Activated naive CD4-positive, alpha-beta T cell treated with anti-CD3 and anti-CD28 coated beads, Interleukin-2, amount 10 ng/mL, durations not matched to agents 7 days and 5 days (primary cell): Measurements from ENCODE around the gene UGP2.

Experiments
- CTCF ChIA-PET: fragments of 350-600 bp; sonication (Branson Sonifier 250); formaldehyde crosslinking; loops from one replicate; lab custom pipeline; 2021; ENCODE audit warnings: antibody characterized with exemption; lab: Charles Lee
- DNase-seq: peaks from one replicate; pipeline ENCODE4 v3.0.0-alpha.2; 2020
- H3K27ac Mint-ChIP-seq: one replicate; pipeline ENCODE4 v1.8.0; 2021; ENCODE audit warnings: mild to moderate bottlenecking, moderate library complexity, mixed read lengths
- H3K27me3 Mint-ChIP-seq: one replicate; pipeline ENCODE4 v1.8.0; 2021; ENCODE audit warnings: mild to moderate bottlenecking, mixed read lengths
- H3K36me3 Mint-ChIP-seq: one replicate; pipeline ENCODE4 v1.8.0; 2021; ENCODE audit warnings: mixed read lengths
- H3K4me1 Mint-ChIP-seq: one replicate; pipeline ENCODE4 v1.8.0; 2021; ENCODE audit warnings: mixed read lengths
- H3K4me3 Mint-ChIP-seq: one replicate; pipeline ENCODE4 v1.8.0; 2021; ENCODE audit warnings: mild to moderate bottlenecking, moderate library complexity, mixed read lengths
- H3K9me3 Mint-ChIP-seq: one replicate; pipeline ENCODE4 v1.8.0; 2021; ENCODE audit warnings: mixed read lengths

UGP2 gene

DNA sequence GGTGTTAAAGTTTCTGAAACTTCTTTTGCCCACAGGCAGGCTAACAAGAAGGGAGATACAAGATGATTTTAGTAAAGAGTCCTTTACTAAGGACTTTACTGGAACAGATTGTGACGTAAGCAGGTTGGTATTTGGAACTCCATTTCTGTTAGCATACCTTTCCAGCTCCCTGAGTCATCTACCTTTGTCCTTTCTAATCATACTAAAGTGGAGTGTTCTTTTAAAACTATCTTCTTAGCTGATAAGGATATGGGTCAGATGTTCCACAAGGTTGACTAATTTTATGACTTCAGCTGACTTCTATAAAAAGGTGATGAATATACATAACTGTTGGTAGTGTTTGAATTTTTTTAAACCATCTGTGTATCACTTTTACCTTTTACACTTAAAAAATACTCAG, 21.1 kb downstream of the UGP2 start:
- Mint-ChIP-seq H3K36me3 (peaks cover 56% of the 10 kb centered on the region), H3K4me1 (peaks cover 41% of the 10 kb centered on the region), H3K4me3 (no peak overlapping the region), H3K27ac (no peak overlapping the region), H3K9me3 (no peaks in the 10 kb centered on the region), H3K27me3 (no peaks in the 10 kb centered on the region)
- no peak for DNase-seq
- CTCF ChIA-PET: interaction anchor here (0.6 to 4.4 kb wide), 5 partner anchors 162 to 728 kb away, joined by 3 to 53 read pairs (median 24); no protein-coding TSS in a partner anchor

DNA sequence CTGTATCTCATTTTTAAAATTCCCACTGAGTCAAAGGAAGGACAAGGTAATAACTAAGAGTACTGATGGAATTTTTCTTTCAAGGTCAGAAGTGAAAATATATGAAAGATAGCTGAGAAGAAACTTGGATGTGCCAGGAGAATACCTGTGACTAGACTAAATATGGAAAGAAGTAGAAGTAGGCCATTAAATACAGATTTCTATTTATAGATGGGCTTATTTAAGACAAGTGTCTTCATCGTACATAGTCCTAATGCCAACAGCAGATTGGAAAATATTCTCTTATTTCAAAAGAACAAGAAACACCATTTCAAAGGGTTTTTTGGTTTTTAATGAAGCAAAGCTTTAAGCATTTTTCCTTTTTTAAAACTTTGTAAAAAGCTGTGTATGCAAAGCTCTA, 22.0 kb downstream of the UGP2 start:
- H3K27ac Mint-ChIP-seq: peak overlapping the region; percentile 52
- no peaks in the 10 kb centered on the region for H3K27me3 Mint-ChIP-seq
- CTCF ChIA-PET: interaction anchor here (0.7 to 4.4 kb wide), 3 partner anchors 21 to 174 kb away, joined by 3 to 24 read pairs (median 3); no protein-coding TSS in a partner anchor
- peaks cover 58% of the 10 kb centered on the region for H3K36me3 Mint-ChIP-seq
- H3K4me1 Mint-ChIP-seq: peaks cover 37% of the 10 kb centered on the region
- H3K4me3 Mint-ChIP-seq: no peak overlapping the region
- no peak for DNase-seq
- no peaks in the 10 kb centered on the region for H3K9me3 Mint-ChIP-seq

DNA sequence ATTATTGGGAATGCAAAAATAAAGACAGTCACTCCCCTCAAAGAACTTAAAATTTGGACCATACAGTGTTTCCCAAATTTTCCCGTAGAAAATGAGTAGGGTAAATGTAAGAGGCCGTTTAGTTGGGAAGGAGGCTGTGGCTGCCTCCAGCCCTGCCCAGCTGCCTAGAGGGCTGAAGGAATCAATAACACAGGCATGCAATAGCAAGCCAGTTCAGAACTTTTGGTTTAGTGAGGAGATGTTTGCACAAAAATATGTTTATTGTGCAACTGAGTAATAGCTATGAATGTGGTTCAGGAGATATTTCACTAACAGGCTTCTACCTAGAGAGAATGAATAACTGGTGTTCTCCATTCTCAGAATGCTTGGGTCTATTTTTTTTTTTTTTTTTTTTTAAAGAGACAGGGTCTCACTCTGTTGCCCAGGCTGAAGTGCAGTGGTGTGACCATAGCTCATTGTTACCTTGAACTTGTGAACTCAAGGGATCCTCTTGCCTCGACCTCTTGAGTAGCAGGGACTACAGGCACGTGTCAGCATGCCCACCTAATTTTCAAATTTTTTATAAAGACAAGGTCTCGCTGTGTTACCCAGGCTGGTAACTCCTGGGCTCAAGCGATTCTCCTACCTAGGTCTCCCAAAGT, 23.6 kb downstream of the UGP2 start:
- Mint-ChIP-seq H3K27ac (peak overlapping the region; percentile 67), H3K9me3 (no peaks in the 10 kb centered on the region), H3K4me1 (peaks cover 33% of the 10 kb centered on the region), H3K27me3 (no peaks in the 10 kb centered on the region), H3K4me3 (no peak overlapping the region), H3K36me3 (peaks cover 51% of the 10 kb centered on the region)
- no peak for DNase-seq
- CTCF ChIA-PET: interaction anchor here (0.7 to 4.4 kb wide), 4 partner anchors 166 to 433 kb away, joined by 3 to 24 read pairs (median 3); no protein-coding TSS in a partner anchor

DNA sequence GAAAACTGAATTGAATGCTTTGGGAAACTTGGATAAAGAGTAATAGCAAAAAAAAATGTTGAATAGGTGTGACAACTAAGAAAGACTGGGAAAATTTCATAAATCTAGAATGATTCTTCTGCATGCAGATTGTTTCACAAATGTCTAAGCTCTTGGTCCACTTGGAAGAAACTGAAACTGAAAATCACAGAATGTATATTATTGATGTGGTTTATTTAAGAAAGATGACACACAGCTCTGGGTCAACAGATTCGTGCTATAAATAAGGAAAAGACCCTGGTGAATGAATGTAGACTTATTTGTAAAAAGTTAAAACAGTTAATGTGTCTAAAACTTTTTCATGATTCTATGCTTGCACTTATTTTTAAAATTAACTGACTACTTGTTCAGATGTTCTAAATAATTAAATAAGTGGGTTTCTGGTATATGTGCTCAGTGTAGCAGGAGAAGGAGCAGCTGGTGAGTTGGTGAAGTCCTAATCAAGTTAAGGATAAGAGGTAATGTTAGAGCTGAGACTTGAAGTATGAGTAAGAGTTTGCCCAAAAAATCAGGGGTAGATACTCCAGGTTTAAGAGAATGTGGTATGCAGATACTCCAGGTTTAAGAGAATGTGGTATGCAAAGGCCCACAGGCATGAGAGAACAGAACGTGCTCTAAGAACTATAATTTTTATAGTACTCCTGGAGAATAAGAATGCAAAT, 24.5 kb downstream of the UGP2 start:
- Mint-ChIP-seq H3K4me1 (peaks cover 28% of the 10 kb centered on the region), H3K27ac (peak overlapping the region; percentile 67), H3K27me3 (no peaks in the 10 kb centered on the region), H3K36me3 (peaks cover 52% of the 10 kb centered on the region), H3K9me3 (no peaks in the 10 kb centered on the region), H3K4me3 (no peak overlapping the region)
- no peak for DNase-seq
- CTCF ChIA-PET: interaction anchor here (0.7 to 4.4 kb wide), 3 partner anchors 167 to 432 kb away, joined by 3 to 24 read pairs (median 3); no protein-coding TSS in a partner anchor

DNA sequence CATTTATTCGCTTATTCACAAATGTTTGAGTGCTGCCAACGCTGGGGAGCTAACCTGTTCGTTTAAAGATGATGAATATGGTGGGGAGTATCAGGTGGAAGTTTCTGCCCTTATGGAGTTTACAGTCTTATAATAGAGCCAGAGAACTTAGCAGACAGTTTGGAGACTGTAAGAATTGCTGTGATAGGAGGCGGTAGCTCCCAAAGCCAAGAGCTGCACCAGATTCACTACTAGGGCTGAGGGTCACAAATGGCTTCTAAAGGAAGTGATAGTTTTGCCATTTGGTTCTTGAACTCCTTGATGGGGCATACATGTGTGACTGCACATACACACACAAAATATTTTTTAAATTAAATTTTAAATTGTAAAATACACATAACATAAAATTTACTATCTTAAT, 29.0 kb downstream of the UGP2 start:
- Mint-ChIP-seq H3K4me1 (peaks cover 16% of the 10 kb centered on the region), H3K36me3 (peaks cover 66% of the 10 kb centered on the region), H3K4me3 (no peak overlapping the region), H3K9me3 (peaks cover 5% of the 10 kb centered on the region), H3K27ac (no peak overlapping the region), H3K27me3 (no peaks in the 10 kb centered on the region)
- no peak for DNase-seq
- CTCF ChIA-PET: interaction anchor here (1.2 kb wide), 1 partner anchor 9 kb away, joined by 4 read pairs; no protein-coding TSS in a partner anchor

DNA sequence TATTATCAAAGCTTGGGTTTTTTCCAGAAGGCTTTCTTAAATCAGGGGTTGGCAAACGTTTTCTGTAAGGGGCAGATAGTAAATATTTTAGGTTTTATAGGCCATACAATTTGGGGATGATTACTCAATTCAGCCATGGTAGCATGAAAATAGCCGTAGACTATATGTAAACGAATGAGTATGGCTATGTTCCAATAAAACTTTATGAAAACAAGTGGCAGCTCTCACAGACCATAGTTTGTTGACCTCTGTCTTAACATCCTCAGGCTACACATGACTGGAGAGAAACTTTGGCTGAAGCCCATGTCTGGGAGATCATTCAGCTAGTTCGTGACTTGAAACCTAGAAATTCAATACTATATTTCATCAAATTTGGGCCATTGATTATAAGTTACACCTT, 30.2 kb downstream of the UGP2 start:
- peaks cover 5% of the 10 kb centered on the region for H3K9me3 Mint-ChIP-seq
- no peak for DNase-seq
- no peaks in the 10 kb centered on the region for H3K27me3 Mint-ChIP-seq
- H3K36me3 Mint-ChIP-seq: peaks cover 67% of the 10 kb centered on the region
- H3K4me1 Mint-ChIP-seq: peaks cover 7% of the 10 kb centered on the region
- H3K27ac Mint-ChIP-seq: no peak overlapping the region
- CTCF ChIA-PET: no interaction called here
- no peak overlapping the region for H3K4me3 Mint-ChIP-seq

DNA sequence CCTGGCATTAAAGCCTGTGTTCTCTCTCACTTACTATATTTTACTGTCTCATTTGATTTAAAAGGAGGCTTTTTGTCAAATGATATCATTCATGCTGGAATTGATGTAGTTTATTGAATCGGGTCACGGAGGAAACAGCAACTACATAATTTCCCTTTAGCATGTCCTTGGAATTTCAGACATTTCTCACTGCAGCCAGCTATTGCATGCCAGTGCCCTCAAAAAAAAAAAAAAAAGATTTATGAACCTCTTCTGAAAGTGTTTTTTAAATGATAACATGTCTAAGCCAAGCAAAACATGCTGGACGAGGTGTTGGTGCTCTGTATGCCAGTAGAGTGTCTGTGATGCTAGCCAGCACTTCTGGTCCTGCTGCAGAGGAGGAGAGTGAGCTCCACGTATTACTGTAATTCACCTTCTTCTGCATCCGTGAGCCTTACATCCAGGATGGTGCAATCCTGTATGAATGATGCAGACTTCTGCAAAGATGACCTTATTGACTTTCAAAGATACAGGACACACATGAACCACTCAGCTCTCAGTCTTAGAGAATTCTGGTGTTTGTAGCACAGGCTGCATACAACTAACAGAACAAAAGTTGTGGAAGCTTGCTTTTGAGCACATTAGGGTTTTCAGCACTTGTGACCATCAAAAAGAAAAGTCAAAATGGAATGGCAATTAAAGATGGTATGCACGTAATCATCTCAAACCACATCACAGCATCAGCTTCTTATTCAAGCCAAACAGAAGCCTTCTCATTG, 31.1 kb downstream of the UGP2 start:
- CTCF ChIA-PET: no interaction called here
- peaks cover 73% of the 10 kb centered on the region for H3K36me3 Mint-ChIP-seq
- H3K27me3 Mint-ChIP-seq: no peaks in the 10 kb centered on the region
- H3K9me3 Mint-ChIP-seq: peaks cover 5% of the 10 kb centered on the region
- no peak overlapping the region for H3K4me3 Mint-ChIP-seq
- no peak overlapping the region for H3K27ac Mint-ChIP-seq
- H3K4me1 Mint-ChIP-seq: peaks cover 7% of the 10 kb centered on the region
- no peak for DNase-seq

DNA sequence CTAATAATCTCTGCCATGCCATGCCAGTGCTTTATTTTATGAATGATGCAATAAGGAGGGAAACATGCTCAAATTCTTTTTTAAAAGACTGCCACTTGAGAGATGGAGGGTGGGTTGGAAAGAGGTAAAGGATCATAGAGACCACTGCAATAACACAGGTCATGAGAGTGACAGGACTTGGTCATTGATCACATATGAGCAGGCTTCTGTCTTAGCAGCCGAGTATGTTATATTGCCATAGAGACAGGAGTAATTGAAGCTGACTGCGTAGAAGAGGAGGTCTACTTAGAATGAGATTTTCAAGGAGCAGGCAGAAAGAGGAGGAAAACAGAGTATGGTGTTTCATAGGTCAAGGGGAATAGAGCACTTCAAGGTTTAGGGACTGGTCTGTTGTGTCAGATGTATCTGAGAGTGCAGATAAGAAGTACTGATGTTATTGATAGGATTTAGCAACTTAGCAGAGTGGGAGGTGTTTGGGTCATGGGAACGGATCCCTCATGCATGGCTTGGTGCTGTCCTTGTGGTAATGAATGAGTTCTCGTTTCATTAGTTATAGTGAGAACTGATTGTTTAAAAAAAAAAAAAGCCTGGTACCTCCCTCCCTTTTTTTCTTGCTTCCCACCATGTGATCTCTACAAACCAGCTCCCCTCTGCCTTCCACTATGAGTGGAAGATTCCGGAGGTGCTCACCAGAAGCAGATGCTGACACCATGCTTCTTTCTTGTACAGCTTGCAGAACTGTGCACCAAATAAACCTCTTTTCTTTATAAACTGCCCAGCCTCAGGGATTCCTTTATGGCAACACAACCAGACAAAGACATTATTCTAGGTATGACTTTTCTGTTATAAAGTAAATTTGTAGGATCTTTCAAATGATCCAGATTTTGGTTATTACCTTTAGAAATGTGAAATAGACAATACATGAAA, 32.8 kb downstream of the UGP2 start:
- H3K36me3 Mint-ChIP-seq: peaks cover 68% of the 10 kb centered on the region
- peaks cover 7% of the 10 kb centered on the region for H3K4me1 Mint-ChIP-seq
- CTCF ChIA-PET: interaction anchor here (0.8 to 1.1 kb wide), 2 partner anchors 9 to 176 kb away, joined by 3 read pairs; no protein-coding TSS in a partner anchor

DNA sequence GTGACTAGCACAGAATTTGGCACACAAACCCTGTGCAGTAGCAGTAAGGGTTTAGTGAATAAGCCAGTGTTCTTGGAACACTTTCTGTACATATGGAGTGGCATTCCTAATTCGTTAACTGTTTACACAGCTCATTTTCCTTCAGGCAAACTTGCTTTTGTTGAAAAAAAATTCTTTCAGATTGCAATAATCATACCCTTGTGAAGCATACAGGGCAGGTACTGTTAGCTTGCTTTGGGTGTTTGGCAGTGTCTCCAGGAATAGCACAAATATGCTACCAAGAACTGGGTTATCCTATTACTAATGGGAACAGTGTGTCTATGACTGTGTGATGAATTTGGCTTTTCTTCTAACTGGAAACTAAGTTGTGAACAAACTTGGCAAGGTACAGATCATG, 33.4 kb downstream of the UGP2 start:
- CTCF ChIA-PET: interaction anchor here (1.1 kb wide), 1 partner anchor 177 kb away, joined by 3 read pairs; no protein-coding TSS in a partner anchor
- Mint-ChIP-seq H3K27me3 (no peaks in the 10 kb centered on the region), H3K4me1 (peaks cover 7% of the 10 kb centered on the region), H3K27ac (no peak overlapping the region), H3K9me3 (peaks cover 5% of the 10 kb centered on the region), H3K36me3 (peaks cover 67% of the 10 kb centered on the region), H3K4me3 (no peak overlapping the region)
- DNase-seq: no peak

More for the DNA sequence above, 32.8 kb downstream of the UGP2 start:
- DNase-seq: no peak
- no peak overlapping the region for H3K4me3 Mint-ChIP-seq
- H3K9me3 Mint-ChIP-seq: peaks cover 5% of the 10 kb centered on the region
- H3K27me3 Mint-ChIP-seq: no peaks in the 10 kb centered on the region
- no peak overlapping the region for H3K27ac Mint-ChIP-seq

DNA sequence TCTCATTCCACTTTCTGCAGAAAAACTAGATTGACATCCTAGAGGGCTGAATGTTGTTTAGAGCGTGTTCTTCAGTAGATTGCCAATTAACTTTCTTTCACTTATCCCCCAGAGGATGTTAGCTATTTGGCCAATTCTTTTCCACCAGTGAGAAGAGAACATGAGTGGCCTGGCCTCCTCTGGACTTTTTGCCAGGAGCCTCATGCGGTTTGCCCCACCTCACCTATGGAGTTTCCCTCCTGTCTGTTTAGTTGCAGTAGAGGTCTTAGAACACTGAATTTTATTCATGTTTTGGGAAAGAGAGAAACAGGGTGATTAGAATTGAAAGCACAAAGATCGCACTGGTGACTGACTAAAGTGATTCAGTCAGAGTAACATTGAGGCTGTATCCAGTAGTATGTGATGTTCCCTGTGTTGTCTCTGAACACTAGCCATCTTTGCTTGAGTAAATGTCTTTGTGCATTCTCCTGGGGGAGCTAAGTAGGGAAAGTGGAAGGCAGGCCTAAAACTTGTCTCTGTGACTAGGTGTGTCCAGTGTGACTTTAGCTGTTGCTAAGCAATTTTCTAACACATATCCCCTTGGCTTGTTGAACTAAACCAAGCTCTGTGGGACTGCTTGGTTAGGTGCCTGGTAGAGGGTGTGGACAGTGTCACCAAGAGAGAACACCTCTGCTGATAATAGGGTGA, 34.0 kb downstream of the UGP2 start:
- no peak overlapping the region for H3K4me3 Mint-ChIP-seq
- CTCF ChIA-PET: interaction anchor here (0.9 to 1.5 kb wide), 4 partner anchors 14 to 178 kb away, joined by 3 to 6 read pairs (median 4); no protein-coding TSS in a partner anchor
- peaks cover 68% of the 10 kb centered on the region for H3K36me3 Mint-ChIP-seq
- DNase-seq: no peak
- peaks cover 5% of the 10 kb centered on the region for H3K9me3 Mint-ChIP-seq
- H3K4me1 Mint-ChIP-seq: peaks cover 10% of the 10 kb centered on the region
- no peaks in the 10 kb centered on the region for H3K27me3 Mint-ChIP-seq
- H3K27ac Mint-ChIP-seq: no peak overlapping the region

DNA sequence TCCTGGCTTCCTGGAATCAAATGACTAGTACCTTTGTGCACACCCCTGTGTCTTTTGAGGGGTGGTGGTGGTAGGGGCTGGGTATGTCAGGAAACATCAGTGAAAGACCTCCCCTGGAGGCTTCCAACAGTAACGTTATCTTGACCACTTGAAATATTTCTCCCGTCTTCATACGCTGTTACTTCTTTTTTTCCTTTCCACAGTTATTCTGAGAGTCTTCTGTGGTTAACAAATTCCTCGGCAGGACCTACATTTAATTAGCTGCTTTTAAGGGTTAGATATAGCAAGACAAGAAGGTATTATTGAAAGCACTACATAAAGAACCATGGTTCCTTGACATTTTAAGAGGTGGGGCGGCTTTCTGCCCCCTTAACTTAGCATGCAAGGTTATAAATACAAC, 34.6 kb downstream of the UGP2 start:
- CTCF ChIA-PET: interaction anchor here (0.9 to 1.5 kb wide), 4 partner anchors 14 to 177 kb away, joined by 3 to 6 read pairs (median 4); no protein-coding TSS in a partner anchor
- H3K4me1 Mint-ChIP-seq: peaks cover 16% of the 10 kb centered on the region
- H3K4me3 Mint-ChIP-seq: no peak overlapping the region
- DNase-seq: no peak
- peaks cover 5% of the 10 kb centered on the region for H3K9me3 Mint-ChIP-seq
- H3K36me3 Mint-ChIP-seq: peaks cover 70% of the 10 kb centered on the region
- H3K27me3 Mint-ChIP-seq: no peaks in the 10 kb centered on the region
- no peak overlapping the region for H3K27ac Mint-ChIP-seq

DNA sequence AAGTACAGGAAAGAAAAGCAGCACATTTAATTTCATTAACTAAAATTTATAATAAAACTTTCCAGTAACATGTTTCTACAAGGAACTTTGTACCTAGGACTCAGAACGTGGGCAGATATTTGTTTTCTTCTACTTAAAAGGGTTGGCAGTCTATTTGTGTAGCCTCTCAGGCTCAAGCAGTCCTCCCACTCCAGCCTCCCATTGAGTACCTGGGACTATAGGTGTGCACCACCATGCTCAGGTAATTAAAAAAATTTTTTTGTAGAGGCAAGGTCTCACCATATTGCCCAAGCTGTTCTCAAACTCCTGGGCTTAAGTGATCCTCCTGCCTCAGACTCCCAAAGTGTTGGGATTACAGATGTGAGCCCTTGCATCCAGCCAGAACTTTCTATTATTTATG, 36.8 kb downstream of the UGP2 start:
- Mint-ChIP-seq H3K4me1 (peaks cover 27% of the 10 kb centered on the region), H3K36me3 (peaks cover 63% of the 10 kb centered on the region)
- CTCF ChIA-PET: interaction anchor here (1.4 kb wide), 1 partner anchor 18 kb away, joined by 3 read pairs; no protein-coding TSS in a partner anchor

More for the DNA sequence above, 36.8 kb downstream of the UGP2 start:
- no peak for DNase-seq
- H3K27ac Mint-ChIP-seq: no peak overlapping the region
- no peaks in the 10 kb centered on the region for H3K27me3 Mint-ChIP-seq
- H3K9me3 Mint-ChIP-seq: peaks cover 3% of the 10 kb centered on the region
- no peak overlapping the region for H3K4me3 Mint-ChIP-seq
